H1 (cell line): ENCODE measurements around the gene SFRP2. TPM values are rescaled to one million over a fixed set of nuclear protein-coding genes. Genes with fewer than 3 reads are reported as not detected.

Experiments used
- RAD21 ChIP-seq, 2 experiments: IDR thresholded peaks in 1 of 2; conservative IDR thresholded peaks in 1 of 2; 2 replicates each; pipeline ENCODE4 v1.6.1; 2011; ENCODE audit warnings: low read depth in 2 of 2, low read length in 2 of 2, improper control_type of control experiment in 1 of 2, inconsistent platforms in 1 of 2, mild to moderate bottlenecking in 1 of 2, moderate library complexity in 1 of 2
- TAF7 ChIP-seq: optimal IDR thresholded peaks from 2 replicates; pipeline ENCODE3; 2011; ENCODE audit warnings: low read depth, mild to moderate bottlenecking, inconsistent platforms, low read length, moderate library complexity, borderline replicate concordance
- YY1 ChIP-seq: IDR thresholded peaks from 2 replicates; pipeline ENCODE4 v1.6.1; 2011; ENCODE audit warnings: low read depth, mild to moderate bottlenecking, low read length
- polyA plus RNA-seq, 7 experiments: library from polyadenylated mRNA; depleted of rRNA in 3 of 7; stranded (reverse) in 5 of 7; unstranded in 2 of 7; fragments of >200 nt in 5 of 7; fragments of 200-250 nt in 2 of 7; gene quantifications; 1 replicate in 5 of 7; 2 replicates in 1 of 7; 4 replicates in 1 of 7; pipeline versions ENCODE4 v1.2.1 to v1.2.3, GENCODE V29; 2011 to 2013; ENCODE audit warnings: missing spikeins in 2 of 7, mixed read lengths in 2 of 7
- total RNA-seq: library from RNA; stranded (reverse); fragmentation: NEBNext Ultra II Directional; extraction: Animal tissue kit (Norgen Biotek cat#: 25700); gene quantifications from 2 replicates; pipeline ENCODE4 v1.2.1, GENCODE V29; 2021
- TF ChIP-seq, protein P1 (sequence below): fragments of 300-600 bp; sonication (generic); IDR thresholded peaks from 2 replicates; pipeline ENCODE4 v1.7.1; 2012; ENCODE audit warnings: low read length, moderate library complexity, mild to moderate bottlenecking, inconsistent platforms; ENCODE audit not compliant: insufficient replicate concordance
- TF ChIP-seq, protein P2 (sequence below): IDR thresholded peaks from 2 replicates; pipeline ENCODE4 v1.6.1; 2012; ENCODE audit warnings: inconsistent platforms

SFRP2 gene
- total and polyA plus RNA-seq, 2 of the 8 experiments (the other 6 are each of a cell fraction or from before 2014, with no cell fraction given), result 108 to 342 TPM

DNA sequence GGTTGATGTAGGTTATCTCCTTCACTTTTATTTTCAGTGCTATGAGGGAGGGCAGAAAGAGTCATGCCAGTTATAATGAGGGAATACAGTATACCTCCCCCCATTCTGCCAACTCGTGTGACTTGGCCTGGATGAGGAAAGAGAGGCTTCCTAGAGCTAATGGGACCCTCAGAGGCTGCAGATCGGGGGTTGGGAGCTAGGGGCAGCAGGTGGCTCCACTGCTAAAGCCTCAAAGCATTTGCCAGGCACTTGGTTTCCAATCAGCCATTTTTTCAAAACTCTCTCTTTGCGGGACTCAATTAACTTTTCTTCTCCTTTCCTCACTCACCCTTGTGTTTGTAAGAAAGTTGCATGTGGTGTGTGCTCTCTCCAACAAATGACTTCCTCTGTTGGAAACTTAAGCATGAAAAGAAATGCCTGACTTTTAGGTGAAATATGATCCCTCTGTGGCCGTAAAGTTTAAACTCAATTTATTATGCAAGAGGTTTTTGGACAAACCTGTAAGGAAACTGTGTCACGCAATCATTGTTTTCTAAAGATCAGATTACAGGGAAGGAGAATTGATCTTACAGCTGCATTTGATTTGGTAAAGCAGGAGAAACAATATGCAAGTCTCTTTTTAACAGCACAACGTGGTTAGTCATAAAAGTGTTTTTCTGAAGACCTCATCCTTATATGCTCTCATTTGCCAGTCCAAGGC, 7.0 kb downstream of the SFRP2 start (continued):
- TF ChIP-seq, protein P1, sequence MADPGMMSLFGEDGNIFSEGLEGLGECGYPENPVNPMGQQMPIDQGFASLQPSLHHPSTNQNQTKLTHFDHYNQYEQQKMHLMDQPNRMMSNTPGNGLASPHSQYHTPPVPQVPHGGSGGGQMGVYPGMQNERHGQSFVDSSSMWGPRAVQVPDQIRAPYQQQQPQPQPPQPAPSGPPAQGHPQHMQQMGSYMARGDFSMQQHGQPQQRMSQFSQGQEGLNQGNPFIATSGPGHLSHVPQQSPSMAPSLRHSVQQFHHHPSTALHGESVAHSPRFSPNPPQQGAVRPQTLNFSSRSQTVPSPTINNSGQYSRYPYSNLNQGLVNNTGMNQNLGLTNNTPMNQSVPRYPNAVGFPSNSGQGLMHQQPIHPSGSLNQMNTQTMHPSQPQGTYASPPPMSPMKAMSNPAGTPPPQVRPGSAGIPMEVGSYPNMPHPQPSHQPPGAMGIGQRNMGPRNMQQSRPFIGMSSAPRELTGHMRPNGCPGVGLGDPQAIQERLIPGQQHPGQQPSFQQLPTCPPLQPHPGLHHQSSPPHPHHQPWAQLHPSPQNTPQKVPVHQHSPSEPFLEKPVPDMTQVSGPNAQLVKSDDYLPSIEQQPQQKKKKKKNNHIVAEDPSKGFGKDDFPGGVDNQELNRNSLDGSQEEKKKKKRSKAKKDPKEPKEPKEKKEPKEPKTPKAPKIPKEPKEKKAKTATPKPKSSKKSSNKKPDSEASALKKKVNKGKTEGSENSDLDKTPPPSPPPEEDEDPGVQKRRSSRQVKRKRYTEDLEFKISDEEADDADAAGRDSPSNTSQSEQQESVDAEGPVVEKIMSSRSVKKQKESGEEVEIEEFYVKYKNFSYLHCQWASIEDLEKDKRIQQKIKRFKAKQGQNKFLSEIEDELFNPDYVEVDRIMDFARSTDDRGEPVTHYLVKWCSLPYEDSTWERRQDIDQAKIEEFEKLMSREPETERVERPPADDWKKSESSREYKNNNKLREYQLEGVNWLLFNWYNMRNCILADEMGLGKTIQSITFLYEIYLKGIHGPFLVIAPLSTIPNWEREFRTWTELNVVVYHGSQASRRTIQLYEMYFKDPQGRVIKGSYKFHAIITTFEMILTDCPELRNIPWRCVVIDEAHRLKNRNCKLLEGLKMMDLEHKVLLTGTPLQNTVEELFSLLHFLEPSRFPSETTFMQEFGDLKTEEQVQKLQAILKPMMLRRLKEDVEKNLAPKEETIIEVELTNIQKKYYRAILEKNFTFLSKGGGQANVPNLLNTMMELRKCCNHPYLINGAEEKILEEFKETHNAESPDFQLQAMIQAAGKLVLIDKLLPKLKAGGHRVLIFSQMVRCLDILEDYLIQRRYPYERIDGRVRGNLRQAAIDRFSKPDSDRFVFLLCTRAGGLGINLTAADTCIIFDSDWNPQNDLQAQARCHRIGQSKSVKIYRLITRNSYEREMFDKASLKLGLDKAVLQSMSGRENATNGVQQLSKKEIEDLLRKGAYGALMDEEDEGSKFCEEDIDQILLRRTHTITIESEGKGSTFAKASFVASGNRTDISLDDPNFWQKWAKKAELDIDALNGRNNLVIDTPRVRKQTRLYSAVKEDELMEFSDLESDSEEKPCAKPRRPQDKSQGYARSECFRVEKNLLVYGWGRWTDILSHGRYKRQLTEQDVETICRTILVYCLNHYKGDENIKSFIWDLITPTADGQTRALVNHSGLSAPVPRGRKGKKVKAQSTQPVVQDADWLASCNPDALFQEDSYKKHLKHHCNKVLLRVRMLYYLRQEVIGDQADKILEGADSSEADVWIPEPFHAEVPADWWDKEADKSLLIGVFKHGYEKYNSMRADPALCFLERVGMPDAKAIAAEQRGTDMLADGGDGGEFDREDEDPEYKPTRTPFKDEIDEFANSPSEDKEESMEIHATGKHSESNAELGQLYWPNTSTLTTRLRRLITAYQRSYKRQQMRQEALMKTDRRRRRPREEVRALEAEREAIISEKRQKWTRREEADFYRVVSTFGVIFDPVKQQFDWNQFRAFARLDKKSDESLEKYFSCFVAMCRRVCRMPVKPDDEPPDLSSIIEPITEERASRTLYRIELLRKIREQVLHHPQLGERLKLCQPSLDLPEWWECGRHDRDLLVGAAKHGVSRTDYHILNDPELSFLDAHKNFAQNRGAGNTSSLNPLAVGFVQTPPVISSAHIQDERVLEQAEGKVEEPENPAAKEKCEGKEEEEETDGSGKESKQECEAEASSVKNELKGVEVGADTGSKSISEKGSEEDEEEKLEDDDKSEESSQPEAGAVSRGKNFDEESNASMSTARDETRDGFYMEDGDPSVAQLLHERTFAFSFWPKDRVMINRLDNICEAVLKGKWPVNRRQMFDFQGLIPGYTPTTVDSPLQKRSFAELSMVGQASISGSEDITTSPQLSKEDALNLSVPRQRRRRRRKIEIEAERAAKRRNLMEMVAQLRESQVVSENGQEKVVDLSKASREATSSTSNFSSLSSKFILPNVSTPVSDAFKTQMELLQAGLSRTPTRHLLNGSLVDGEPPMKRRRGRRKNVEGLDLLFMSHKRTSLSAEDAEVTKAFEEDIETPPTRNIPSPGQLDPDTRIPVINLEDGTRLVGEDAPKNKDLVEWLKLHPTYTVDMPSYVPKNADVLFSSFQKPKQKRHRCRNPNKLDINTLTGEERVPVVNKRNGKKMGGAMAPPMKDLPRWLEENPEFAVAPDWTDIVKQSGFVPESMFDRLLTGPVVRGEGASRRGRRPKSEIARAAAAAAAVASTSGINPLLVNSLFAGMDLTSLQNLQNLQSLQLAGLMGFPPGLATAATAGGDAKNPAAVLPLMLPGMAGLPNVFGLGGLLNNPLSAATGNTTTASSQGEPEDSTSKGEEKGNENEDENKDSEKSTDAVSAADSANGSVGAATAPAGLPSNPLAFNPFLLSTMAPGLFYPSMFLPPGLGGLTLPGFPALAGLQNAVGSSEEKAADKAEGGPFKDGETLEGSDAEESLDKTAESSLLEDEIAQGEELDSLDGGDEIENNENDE, result peak; percentile 19
- peak; percentile 73; the same call in 1 of the 2 replicates for TF ChIP-seq YY1
- TF ChIP-seq RAD21 (IDR thresholded peaks at IDR 0.05 in 1 of 2, conservative IDR thresholded peaks at IDR 0.05 in 1 of 2; ENCODE audit: low read depth in 2 of 2, low read length in 2 of 2), result peak; percentile 12 to 17; a peak in 2 of 4 replicates
- TF ChIP-seq, protein P2, sequence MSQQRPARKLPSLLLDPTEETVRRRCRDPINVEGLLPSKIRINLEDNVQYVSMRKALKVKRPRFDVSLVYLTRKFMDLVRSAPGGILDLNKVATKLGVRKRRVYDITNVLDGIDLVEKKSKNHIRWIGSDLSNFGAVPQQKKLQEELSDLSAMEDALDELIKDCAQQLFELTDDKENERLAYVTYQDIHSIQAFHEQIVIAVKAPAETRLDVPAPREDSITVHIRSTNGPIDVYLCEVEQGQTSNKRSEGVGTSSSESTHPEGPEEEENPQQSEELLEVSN, result 0 out of 2 replicates have a peak, but pooled peaks have one; percentile 11
- TF ChIP-seq TAF7, result peak; percentile 22
